RKO (cell line): ENCODE data around the gene MFSD6.
"Not testable (repeated sequence)": the region's sequence is repeated elsewhere in the genome, so short reads cannot be mapped to it uniquely, and the experiment has no call there.

Source experiments
- DNase-seq: peaks from one replicate; pipeline ENCODE4 v3.0.0-alpha.2; 2016; ENCODE audit warnings: low spot score

Gene MFSD6

GRCh38 chr2:190466819-190467446, 58.8 kb downstream of the MFSD6 start:
- DNase-seq = no peak

- DNase-seq = no peak
Observed at GRCh38 chr2:190467575-190468083, 59.5 kb downstream of the MFSD6 start.

- not testable (repeated sequence) for DNase-seq
Observed at GRCh38 chr2:190468354-190468753, 60.2 kb downstream of the MFSD6 start.

- no peak for DNase-seq
Observed at GRCh38 chr2:190468814-190469569, 60.8 kb downstream of the MFSD6 start.

- peak; percentile 23 for DNase-seq
Observed at GRCh38 chr2:190469771-190470170, 61.6 kb downstream of the MFSD6 start.

- DNase-seq = no peak
Observed at GRCh38 chr2:190470256-190470826, 62.2 kb downstream of the MFSD6 start.

GRCh38 chr2:190477661-190478454, 69.7 kb downstream of the MFSD6 start:
- no peak for DNase-seq

- no peak for DNase-seq
Observed at GRCh38 chr2:190478572-190479195, 70.5 kb downstream of the MFSD6 start.

- no peak for DNase-seq
Observed at GRCh38 chr2:190481339-190481738, 73.2 kb downstream of the MFSD6 start.

GRCh38 chr2:190482451-190482850, 74.3 kb downstream of the MFSD6 start:
- no peak for DNase-seq

- no peak for DNase-seq
Observed at GRCh38 chr2:190486037-190486623, 78.0 kb downstream of the MFSD6 start.

- no peak for DNase-seq
Observed at GRCh38 chr2:190488516-190489233, 80.5 kb downstream of the MFSD6 start.

- no peak for DNase-seq
Observed at GRCh38 chr2:190489475-190489874, 81.3 kb downstream of the MFSD6 start.

GRCh38 chr2:190490502-190490901, 82.3 kb downstream of the MFSD6 start:
- no peak for DNase-seq

- no peak for DNase-seq
Observed at GRCh38 chr2:190493095-190493494, 84.9 kb downstream of the MFSD6 start.

GRCh38 chr2:190494600-190495227, 86.6 kb downstream of the MFSD6 start:
- DNase-seq = not testable (repeated sequence)

- DNase-seq = no peak
Observed at GRCh38 chr2:190497428-190497827, 89.3 kb downstream of the MFSD6 start.

GRCh38 chr2:190499273-190499672, 91.1 kb downstream of the MFSD6 start:
- no peak for DNase-seq

- no peak for DNase-seq
Observed at GRCh38 chr2:190500054-190500502, 91.9 kb downstream of the MFSD6 start.

- DNase-seq = no peak
Observed at GRCh38 chr2:190501231-190501630, 93.1 kb downstream of the MFSD6 start.
